CD4-positive, alpha-beta T cell (primary cell): ENCODE results near the gene TEN1. TPM values are rescaled to one million over a fixed set of nuclear protein-coding genes. Genes with fewer than 3 reads are reported as not detected.

Source experiments
- ATAC-seq: fragments of 200-7000 bp; cut with Tn5 transposase; one replicate; pipeline ENCODE4 v1.10.0; 2022; ENCODE audit warnings: mild to moderate bottlenecking; ENCODE audit not compliant: poor library complexity
- CTCF ChIA-PET: fragments of 350-600 bp; sonication (Branson Sonifier 250); formaldehyde crosslinking; loops from one replicate; lab custom pipeline; 2021; ENCODE audit warnings: antibody characterized with exemption, inconsistent platforms; lab: Charles Lee
- POLR2A ChIA-PET: fragments of 350-600 bp; sonication (Branson Sonifier 250); formaldehyde crosslinking; loops from one replicate; lab custom pipeline; 2021; ENCODE audit warnings: antibody characterized with exemption, inconsistent platforms; lab: Charles Lee
- DNase-seq, 14 experiments: peaks; one replicate each; pipeline ENCODE4 v3.0.0-alpha.2; 2013 to 2020; ENCODE audit warnings: mixed read lengths in 2 of 14
- H3K27ac ChIP-seq, 2 donors: one replicate each; pipeline versions ENCODE4 v1.5.1 to v1.7.0; 2013; ENCODE audit warnings: low read length in 2 of 2, low read depth in 1 of 2, mild to moderate bottlenecking in 1 of 2
- H3K27me3 ChIP-seq, 2 experiments: 1 replicate in 1 of 2; 2 replicates in 1 of 2; pipeline versions ENCODE4 v1.6.1 to v1.7.0; 2013; ENCODE audit warnings: low read length in 2 of 2, control low read depth in 1 of 2, mild to moderate bottlenecking in 1 of 2, moderate library complexity in 1 of 2; ENCODE audit not compliant: insufficient read depth in 2 of 2, control insufficient read depth in 1 of 2
- H3K36me3 ChIP-seq: one replicate; pipeline ENCODE4 v1.6.1; 2013; ENCODE audit warnings: low read length, control low read depth; ENCODE audit not compliant: insufficient read depth
- H3K4me1 ChIP-seq: one replicate; pipeline ENCODE4 v1.6.1; 2013; ENCODE audit warnings: low read length, control low read depth; ENCODE audit not compliant: insufficient read depth
- H3K4me3 ChIP-seq: one replicate; pipeline ENCODE4 v1.5.1; 2013; ENCODE audit warnings: mild to moderate bottlenecking, low read length, moderate library complexity
- H3K9me3 ChIP-seq, 2 experiments: 1 replicate in 1 of 2; 2 replicates in 1 of 2; pipeline versions ENCODE4 v1.6.1 to v1.7.0; 2013; ENCODE audit warnings: low read length in 2 of 2, mild to moderate bottlenecking in 2 of 2, control low read depth in 1 of 2, moderate library complexity in 1 of 2; ENCODE audit not compliant: control insufficient read depth in 1 of 2, insufficient read depth in 1 of 2
- H3K27ac Mint-ChIP-seq: one replicate; pipeline ENCODE4 v1.8.0; 2020; ENCODE audit warnings: mixed read lengths
- H3K27me3 Mint-ChIP-seq: one replicate; pipeline ENCODE4 v1.8.0; 2021; ENCODE audit warnings: mixed read lengths
- H3K36me3 Mint-ChIP-seq: one replicate; pipeline ENCODE4 v1.8.0; 2021; ENCODE audit warnings: low read depth, mixed read lengths
- H3K4me1 Mint-ChIP-seq: one replicate; pipeline ENCODE4 v1.8.0; 2021; ENCODE audit warnings: low read depth, mixed read lengths
- H3K4me3 Mint-ChIP-seq: one replicate; pipeline ENCODE4 v1.8.0; 2020; ENCODE audit warnings: mild to moderate bottlenecking, mixed read lengths
- H3K9me3 Mint-ChIP-seq: one replicate; pipeline ENCODE4 v1.8.0; 2020; ENCODE audit warnings: mixed read lengths
- CTCF ChIP-seq: fragments of 200-600 bp; IDR thresholded peaks from one replicate; pipeline ENCODE4 v1.8.0; 2022; ENCODE audit warnings: antibody characterized with exemption, mild to moderate bottlenecking
- intact Hi-C, 2 experiments: fragments of 100-400 bp; cut with DNase I in 1 of 2; cut with micrococcal nuclease in 1 of 2; formaldehyde crosslinking; loops; one replicate each; pipeline versions ENCODE4 v1.15.1 to v1.9.0; 2023 to 2025; cut with DNase I, micrococcal nuclease
- total RNA-seq, 174 experiments: library from RNA in 2 of 174; stranded (reverse) in 2 of 174; gene quantifications; one replicate each; pipeline ENCODE4 v1.2.3 and lab custom pipeline; 2021 to 2026

Gene TEN1
- total RNA-seq, 2 experiments from 2014 or later = 13.0 to 13.8 TPM

DNA sequence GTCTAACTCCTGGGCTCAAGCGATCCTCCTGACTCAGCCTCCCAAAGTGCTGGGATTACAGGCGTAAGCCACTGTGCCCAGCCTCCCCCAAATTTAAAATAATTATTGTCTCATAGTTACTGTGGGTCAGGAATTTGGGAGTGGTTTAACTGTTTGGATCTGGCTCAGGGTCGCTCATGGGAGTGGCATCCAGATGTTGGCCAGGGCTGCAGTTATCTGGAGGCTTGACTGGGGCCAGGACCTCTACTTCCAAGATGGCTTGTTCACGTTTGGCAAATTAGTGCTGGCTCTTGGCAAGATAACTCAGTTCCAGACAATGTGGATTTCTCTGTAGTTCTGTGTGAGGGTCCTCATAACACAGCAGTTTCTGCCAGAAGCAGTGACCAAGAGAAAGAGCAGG, 8.0 kb downstream of the TEN1 start:
- Mint-ChIP-seq H3K27ac (no peak overlapping the region), H3K4me1 (peaks cover 4% of the 10 kb centered on the region), H3K9me3 (no peaks in the 10 kb centered on the region), H3K36me3 (peaks cover 10% of the 10 kb centered on the region), H3K4me3 (no peak overlapping the region), H3K27me3 (no peaks in the 10 kb centered on the region)
- H3K36me3 ChIP-seq = peaks cover 12% of the 10 kb centered on the region
- no peaks in the 10 kb centered on the region for H3K4me1 ChIP-seq
- no peak overlapping the region for H3K4me3 ChIP-seq
- ChIA-PET CTCF (no interaction called here), POLR2A (no interaction called here)
- intact Hi-C loops = loop anchor here in 1 of 2 experiments (10.0 kb wide), 1 partner anchor 398 kb away; the partner anchor contains the start of gene SPHK1
- TF ChIP-seq CTCF = no peak
- no peaks in the 10 kb centered on the region for H3K27me3 ChIP-seq
- ATAC-seq (no peak), DNase-seq (no peak)
- no peaks in the 10 kb centered on the region for H3K9me3 ChIP-seq
- no peak overlapping the region for H3K27ac ChIP-seq

DNA sequence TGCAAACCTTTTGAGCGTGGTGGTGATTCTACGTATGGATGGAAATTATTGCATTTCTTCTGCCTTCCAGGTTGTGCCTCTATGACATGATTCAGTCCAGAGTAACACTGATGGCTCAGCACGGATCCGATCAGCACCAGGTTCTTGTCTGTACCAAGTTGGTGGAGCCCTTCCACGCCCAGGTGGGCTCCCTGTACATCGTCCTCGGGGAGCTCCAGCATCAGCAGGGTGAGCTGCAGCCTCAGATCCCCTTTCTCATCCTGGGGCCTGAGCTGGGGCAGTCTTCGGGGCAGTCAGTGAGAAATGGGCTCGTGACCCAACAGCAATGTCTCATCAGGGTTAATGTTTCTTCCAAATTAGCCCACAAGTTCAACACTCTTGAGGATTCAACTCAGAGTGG, 12.4 kb downstream of the TEN1 start:
- peaks cover 16% of the 10 kb centered on the region for H3K36me3 ChIP-seq
- no peak overlapping the region for H3K4me3 ChIP-seq
- TF ChIP-seq CTCF = no peak
- peaks cover under 1% of the 10 kb centered on the region for H3K4me1 ChIP-seq
- H3K9me3 ChIP-seq = no peaks in the 10 kb centered on the region
- intact Hi-C loops = loop anchor here in 1 of 2 experiments (5.0 kb wide), 1 partner anchor 64 kb away; no protein-coding TSS in a partner anchor
- Mint-ChIP-seq H3K36me3 (peaks cover 10% of the 10 kb centered on the region), H3K4me1 (no peaks in the 10 kb centered on the region), H3K27me3 (no peaks in the 10 kb centered on the region), H3K4me3 (no peak overlapping the region), H3K9me3 (no peaks in the 10 kb centered on the region), H3K27ac (no peak overlapping the region)
- H3K27me3 ChIP-seq = no peaks in the 10 kb centered on the region
- DNase-seq (no peak), ATAC-seq (no peak)
- ChIA-PET POLR2A (no interaction called here), CTCF (interaction anchor here (1.8 kb wide), 1 partner anchor 9 kb away, joined by 4 read pairs; the partner anchor contains the start of gene CDK3)
- H3K27ac ChIP-seq = no peak overlapping the region

DNA sequence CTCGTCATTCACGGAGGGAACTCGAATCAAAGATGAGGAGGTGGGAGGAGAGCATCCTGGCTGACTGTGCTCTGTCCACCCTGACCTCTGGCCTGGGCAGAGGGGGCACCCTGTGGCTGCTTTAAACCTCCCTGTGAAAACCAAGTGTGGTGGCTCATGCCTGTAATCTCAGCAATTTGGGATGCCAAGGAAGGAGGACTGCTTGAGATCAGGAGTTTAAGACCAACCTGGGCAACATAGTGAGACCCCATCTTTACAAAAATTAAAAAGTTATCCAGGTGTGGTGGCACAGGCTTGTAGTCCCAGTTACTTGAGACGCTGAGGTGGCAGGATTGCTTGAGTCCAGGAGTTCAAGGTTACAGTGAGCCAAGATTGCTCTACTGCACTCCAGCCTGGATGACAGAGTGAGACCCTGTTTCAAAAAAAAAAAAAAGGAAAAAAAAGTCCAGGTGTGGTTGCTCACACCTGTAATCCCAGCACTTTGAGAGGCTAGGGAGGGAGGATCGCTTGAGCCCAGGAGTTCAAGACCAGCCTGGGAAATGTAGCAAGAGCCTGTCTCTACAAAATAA, 15.8 kb downstream of the TEN1 start:
- H3K27me3 Mint-ChIP-seq = no peaks in the 10 kb centered on the region
- ChIA-PET CTCF (no interaction called here), POLR2A (no interaction called here)
- peaks cover 12% of the 10 kb centered on the region for H3K36me3 Mint-ChIP-seq
- Histone ChIP-seq H3K9me3 (no peaks in the 10 kb centered on the region), H3K4me3 (no peak overlapping the region), H3K27me3 (no peaks in the 10 kb centered on the region), H3K4me1 (peaks cover 13% of the 10 kb centered on the region), H3K36me3 (peaks cover 13% of the 10 kb centered on the region), H3K27ac (no peak overlapping the region)
- H3K4me1 Mint-ChIP-seq = peaks cover 14% of the 10 kb centered on the region
- H3K4me3 Mint-ChIP-seq = no peak overlapping the region
- no peak for DNase-seq
- TF ChIP-seq CTCF = no peak
- H3K9me3 Mint-ChIP-seq = no peaks in the 10 kb centered on the region
- no peak overlapping the region for H3K27ac Mint-ChIP-seq
- no peak for ATAC-seq
- intact Hi-C loops = loop anchor here in 1 of 2 experiments (5.0 kb wide), 1 partner anchor 68 kb away; no protein-coding TSS in a partner anchor
